Measurements from ENCODE around the gene GPR161.

GRCh38 chr1:168104535-168104934 lies 32.2 kb downstream of the GPR161 start:
- TF ChIP-seq CTCF (conservative IDR thresholded peaks at IDR 0.05; ENCODE audit: low read depth in 2 of 2), result no peak
- no peak for TF ChIP-seq EZH2 (IDR thresholded peaks at IDR 0.05; ENCODE audit: low read depth, unreplicated experiment)
- TF ChIP-seq POLR2AphosphoS5 (IDR thresholded peaks at IDR 0.05; ENCODE audit: low read depth), result no peak
- TF ChIP-seq JUNB (IDR thresholded peaks at IDR 0.05; ENCODE audit: unreplicated experiment), result no peak
- TF ChIP-seq EZH2phosphoT487 (IDR thresholded peaks at IDR 0.05; ENCODE audit: unreplicated experiment), result no peak
- no peak for TF ChIP-seq ZNF462 (CRISPR knock-in tag; IDR thresholded peaks at IDR 0.05)
- TF ChIP-seq REST (IDR thresholded peaks at IDR 0.05; ENCODE audit: unreplicated experiment), result no peak
- TF ChIP-seq NANOG (IDR thresholded peaks at IDR 0.05; ENCODE audit: borderline replicate concordance), result no peak
